HepG2 (cell line): ENCODE data around the gene VSTM5. TPM values are rescaled to one million over a fixed set of nuclear protein-coding genes. Genes with fewer than 3 reads are reported as not detected.

Source experiments
- CHD2 ChIP-seq: IDR thresholded peaks from 2 replicates; pipeline ENCODE4 v1.6.1; 2011; ENCODE audit warnings: low read depth, low read length, improper control_type of control experiment
- EHMT2 ChIP-seq: fragments of 200-600 bp; sonication (generic); IDR thresholded peaks from 2 replicates; pipeline ENCODE4 v1.7.0; 2017; ENCODE audit warnings: antibody characterized with exemption, low read depth, low read length, borderline replicate concordance
- FOXK1 ChIP-seq: sonication (generic); formaldehyde crosslinking; IDR thresholded peaks from 2 replicates; pipeline ENCODE4 v1.4.0; 2020; ENCODE audit warnings: low read depth, missing genetic modification reagents, borderline replicate concordance
- MEF2D ChIP-seq: sonication (generic); formaldehyde crosslinking; IDR thresholded peaks from 2 replicates; pipeline ENCODE4 v1.5.1; 2020; ENCODE audit warnings: mild to moderate bottlenecking, missing genetic modification reagents
- REPIN1 ChIP-seq: sonication (generic); formaldehyde crosslinking; IDR thresholded peaks from 2 replicates; pipeline ENCODE4 v1.8.0; 2022; ENCODE audit warnings: missing genetic modification reagents, low read depth, mild to moderate bottlenecking, borderline replicate concordance
- SRY ChIP-seq: sonication (generic); formaldehyde crosslinking; IDR thresholded peaks from 2 replicates; pipeline ENCODE4 v1.8.0; 2022; ENCODE audit warnings: mild to moderate bottlenecking, missing genetic modification reagents
- TBP ChIP-seq: sonication (generic); formaldehyde crosslinking; IDR thresholded peaks from 2 replicates; pipeline ENCODE4 v1.5.0; 2020; ENCODE audit warnings: missing genetic modification reagents
- ZBTB42 ChIP-seq: sonication (generic); formaldehyde crosslinking; IDR thresholded peaks from 2 replicates; pipeline ENCODE4 v1.5.0; 2020; ENCODE audit warnings: mild to moderate bottlenecking, missing genetic modification reagents
- ZIK1 ChIP-seq: sonication (generic); formaldehyde crosslinking; IDR thresholded peaks from 2 replicates; pipeline ENCODE4 v1.5.0; 2020; ENCODE audit warnings: mild to moderate bottlenecking, low read depth, missing genetic modification reagents, borderline replicate concordance
- ZNF225 ChIP-seq: sonication (generic); formaldehyde crosslinking; IDR thresholded peaks from 2 replicates; pipeline ENCODE4 v1.4.0; 2020; ENCODE audit warnings: mild to moderate bottlenecking, missing genetic modification reagents
- ZNF7 ChIP-seq: IDR thresholded peaks from 2 replicates; pipeline ENCODE4 v1.6.1; 2016; ENCODE audit warnings: missing biosample characterization, missing genetic modification reagents
- ZNF879 ChIP-seq: sonication (generic); formaldehyde crosslinking; IDR thresholded peaks from 2 replicates; pipeline ENCODE4 v1.8.1; 2023; ENCODE audit warnings: missing genetic modification reagents
- ZSCAN9 ChIP-seq: IDR thresholded peaks from 2 replicates; pipeline ENCODE4 v1.6.1; 2016; ENCODE audit warnings: borderline replicate concordance
- polyA plus RNA-seq, 8 experiments: library from polyadenylated mRNA; depleted of rRNA in 3 of 8; stranded (reverse) in 7 of 8; unstranded in 1 of 8; fragments of >200 nt; fragmentation: Illumina TruSeq in 4 of 8; extraction: Trizol in 4 of 8; gene quantifications; 2 replicates each; pipeline versions ENCODE4 v1.2.1 to v1.2.3, GENCODE V29; 2011 to 2016; ENCODE audit warnings: low read depth in 4 of 8, missing spikeins in 1 of 8, mixed read lengths in 1 of 8; ENCODE audit not compliant: insufficient read depth in 1 of 8
- total RNA-seq, 5 experiments: library from RNA; depleted of rRNA; stranded (reverse); fragments of >200 nt; fragmentation: Illumina TruSeq; extraction: Trizol; gene quantifications; 2 replicates each; pipeline ENCODE4 v1.2.3, GENCODE V29; 2016; ENCODE audit warnings: low read depth in 1 of 5
- TF ChIP-seq, protein P1 (sequence below): sonication (generic); formaldehyde crosslinking; IDR thresholded peaks from 2 replicates; pipeline ENCODE4 v1.4.0; 2020; ENCODE audit warnings: missing genetic modification reagents, borderline replicate concordance
- TF ChIP-seq, protein P2 (sequence below): sonication (generic); formaldehyde crosslinking; IDR thresholded peaks from 2 replicates; pipeline ENCODE4 v1.5.0; 2020; ENCODE audit warnings: missing genetic modification reagents
- TF ChIP-seq, protein P3 (sequence below): sonication (generic); formaldehyde crosslinking; IDR thresholded peaks from 2 replicates; pipeline ENCODE4 v1.4.0; 2020; ENCODE audit warnings: mild to moderate bottlenecking, missing genetic modification reagents
- TF ChIP-seq, protein P4 (sequence below): sonication (generic); formaldehyde crosslinking; conservative IDR thresholded peaks from 2 replicates; pipeline ENCODE4 v1.5.0; 2020; ENCODE audit warnings: missing genetic modification reagents
- TF ChIP-seq, protein P5 (sequence below): sonication (generic); formaldehyde crosslinking; IDR thresholded peaks from 2 replicates; pipeline ENCODE4 v1.4.0; 2020; ENCODE audit warnings: missing genetic modification reagents
- TF ChIP-seq, protein P6 (sequence below): sonication (generic); formaldehyde crosslinking; IDR thresholded peaks from 2 replicates; pipeline ENCODE4 v1.4.0; 2020; ENCODE audit warnings: missing genetic modification reagents, borderline replicate concordance

VSTM5 gene
- total and polyA plus RNA-seq, 2 of the 13 experiments (the other 11 are each of a cell fraction or from before 2014, with no cell fraction given) = not detected

DNA sequence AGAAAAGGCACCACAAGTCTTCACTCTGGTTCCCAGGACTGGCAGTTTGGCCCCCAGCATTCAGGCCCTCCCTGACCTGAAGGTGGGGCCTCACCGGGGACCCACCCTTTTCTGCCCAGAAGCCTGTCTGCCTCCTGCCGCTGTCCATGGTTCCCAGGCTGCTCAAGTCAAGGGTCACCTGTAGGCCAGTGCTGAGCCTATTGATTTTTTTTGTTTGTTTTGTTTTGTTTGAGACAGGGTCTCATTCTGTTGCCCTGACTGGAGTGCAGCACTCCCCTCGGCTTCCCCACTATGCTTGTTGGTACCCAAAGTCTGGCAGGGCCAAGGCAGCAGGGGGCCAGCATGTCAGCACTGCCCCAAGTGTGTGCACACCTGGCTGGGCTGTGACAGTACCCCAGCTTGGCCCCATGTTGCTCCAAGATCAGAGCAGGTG is 77.4 kb downstream of the VSTM5 start (continued):
- TF ChIP-seq, protein P1, sequence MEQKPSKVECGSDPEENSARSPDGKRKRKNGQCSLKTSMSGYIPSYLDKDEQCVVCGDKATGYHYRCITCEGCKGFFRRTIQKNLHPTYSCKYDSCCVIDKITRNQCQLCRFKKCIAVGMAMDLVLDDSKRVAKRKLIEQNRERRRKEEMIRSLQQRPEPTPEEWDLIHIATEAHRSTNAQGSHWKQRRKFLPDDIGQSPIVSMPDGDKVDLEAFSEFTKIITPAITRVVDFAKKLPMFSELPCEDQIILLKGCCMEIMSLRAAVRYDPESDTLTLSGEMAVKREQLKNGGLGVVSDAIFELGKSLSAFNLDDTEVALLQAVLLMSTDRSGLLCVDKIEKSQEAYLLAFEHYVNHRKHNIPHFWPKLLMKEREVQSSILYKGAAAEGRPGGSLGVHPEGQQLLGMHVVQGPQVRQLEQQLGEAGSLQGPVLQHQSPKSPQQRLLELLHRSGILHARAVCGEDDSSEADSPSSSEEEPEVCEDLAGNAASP (CRISPR knock-in tag) = peak; percentile 76; the same call in 1 of the 2 replicates
- TF ChIP-seq TBP (CRISPR knock-in tag) (no peak), ZIK1 (no peak), CHD2 (no peak), MEF2D (CRISPR knock-in tag) (peak; percentile 53; the same call in 1 of the 2 replicates), EHMT2 (peak; percentile 96), ZBTB42 (no peak), ZNF225 (CRISPR knock-in tag) (no peak), REPIN1 (CRISPR knock-in tag) (peak; percentile 94; the same call in 1 of the 2 replicates), FOXK1 (peak; percentile 86; the same call in 1 of the 2 replicates), ZSCAN9 (CRISPR knock-in tag) (peak; percentile 96), SRY (CRISPR knock-in tag) (peak; percentile 76; the same call in 1 of the 2 replicates), ZNF7 (CRISPR knock-in tag) (peak; percentile 17; the same call in 1 of the 2 replicates), ZNF879 (CRISPR knock-in tag) (no peak)
- TF ChIP-seq, protein P2, sequence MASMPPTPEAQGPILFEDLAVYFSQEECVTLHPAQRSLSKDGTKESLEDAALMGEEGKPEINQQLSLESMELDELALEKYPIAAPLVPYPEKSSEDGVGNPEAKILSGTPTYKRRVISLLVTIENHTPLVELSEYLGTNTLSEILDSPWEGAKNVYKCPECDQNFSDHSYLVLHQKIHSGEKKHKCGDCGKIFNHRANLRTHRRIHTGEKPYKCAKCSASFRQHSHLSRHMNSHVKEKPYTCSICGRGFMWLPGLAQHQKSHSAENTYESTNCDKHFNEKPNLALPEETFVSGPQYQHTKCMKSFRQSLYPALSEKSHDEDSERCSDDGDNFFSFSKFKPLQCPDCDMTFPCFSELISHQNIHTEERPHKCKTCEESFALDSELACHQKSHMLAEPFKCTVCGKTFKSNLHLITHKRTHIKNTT (CRISPR knock-in tag) = no peak
- TF ChIP-seq, protein P3, sequence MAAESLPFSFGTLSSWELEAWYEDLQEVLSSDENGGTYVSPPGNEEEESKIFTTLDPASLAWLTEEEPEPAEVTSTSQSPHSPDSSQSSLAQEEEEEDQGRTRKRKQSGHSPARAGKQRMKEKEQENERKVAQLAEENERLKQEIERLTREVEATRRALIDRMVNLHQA (CRISPR knock-in tag) = 0 out of 2 replicates have a peak, but pooled peaks have one; percentile 39
- TF ChIP-seq, protein P4, sequence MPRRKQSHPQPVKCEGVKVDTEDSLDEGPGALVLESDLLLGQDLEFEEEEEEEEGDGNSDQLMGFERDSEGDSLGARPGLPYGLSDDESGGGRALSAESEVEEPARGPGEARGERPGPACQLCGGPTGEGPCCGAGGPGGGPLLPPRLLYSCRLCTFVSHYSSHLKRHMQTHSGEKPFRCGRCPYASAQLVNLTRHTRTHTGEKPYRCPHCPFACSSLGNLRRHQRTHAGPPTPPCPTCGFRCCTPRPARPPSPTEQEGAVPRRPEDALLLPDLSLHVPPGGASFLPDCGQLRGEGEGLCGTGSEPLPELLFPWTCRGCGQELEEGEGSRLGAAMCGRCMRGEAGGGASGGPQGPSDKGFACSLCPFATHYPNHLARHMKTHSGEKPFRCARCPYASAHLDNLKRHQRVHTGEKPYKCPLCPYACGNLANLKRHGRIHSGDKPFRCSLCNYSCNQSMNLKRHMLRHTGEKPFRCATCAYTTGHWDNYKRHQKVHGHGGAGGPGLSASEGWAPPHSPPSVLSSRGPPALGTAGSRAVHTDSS (CRISPR knock-in tag) = no peak
- TF ChIP-seq, protein P5, sequence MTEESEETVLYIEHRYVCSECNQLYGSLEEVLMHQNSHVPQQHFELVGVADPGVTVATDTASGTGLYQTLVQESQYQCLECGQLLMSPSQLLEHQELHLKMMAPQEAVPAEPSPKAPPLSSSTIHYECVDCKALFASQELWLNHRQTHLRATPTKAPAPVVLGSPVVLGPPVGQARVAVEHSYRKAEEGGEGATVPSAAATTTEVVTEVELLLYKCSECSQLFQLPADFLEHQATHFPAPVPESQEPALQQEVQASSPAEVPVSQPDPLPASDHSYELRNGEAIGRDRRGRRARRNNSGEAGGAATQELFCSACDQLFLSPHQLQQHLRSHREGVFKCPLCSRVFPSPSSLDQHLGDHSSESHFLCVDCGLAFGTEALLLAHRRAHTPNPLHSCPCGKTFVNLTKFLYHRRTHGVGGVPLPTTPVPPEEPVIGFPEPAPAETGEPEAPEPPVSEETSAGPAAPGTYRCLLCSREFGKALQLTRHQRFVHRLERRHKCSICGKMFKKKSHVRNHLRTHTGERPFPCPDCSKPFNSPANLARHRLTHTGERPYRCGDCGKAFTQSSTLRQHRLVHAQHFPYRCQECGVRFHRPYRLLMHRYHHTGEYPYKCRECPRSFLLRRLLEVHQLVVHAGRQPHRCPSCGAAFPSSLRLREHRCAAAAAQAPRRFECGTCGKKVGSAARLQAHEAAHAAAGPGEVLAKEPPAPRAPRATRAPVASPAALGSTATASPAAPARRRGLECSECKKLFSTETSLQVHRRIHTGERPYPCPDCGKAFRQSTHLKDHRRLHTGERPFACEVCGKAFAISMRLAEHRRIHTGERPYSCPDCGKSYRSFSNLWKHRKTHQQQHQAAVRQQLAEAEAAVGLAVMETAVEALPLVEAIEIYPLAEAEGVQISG = peak; percentile 72
- TF ChIP-seq, protein P6, sequence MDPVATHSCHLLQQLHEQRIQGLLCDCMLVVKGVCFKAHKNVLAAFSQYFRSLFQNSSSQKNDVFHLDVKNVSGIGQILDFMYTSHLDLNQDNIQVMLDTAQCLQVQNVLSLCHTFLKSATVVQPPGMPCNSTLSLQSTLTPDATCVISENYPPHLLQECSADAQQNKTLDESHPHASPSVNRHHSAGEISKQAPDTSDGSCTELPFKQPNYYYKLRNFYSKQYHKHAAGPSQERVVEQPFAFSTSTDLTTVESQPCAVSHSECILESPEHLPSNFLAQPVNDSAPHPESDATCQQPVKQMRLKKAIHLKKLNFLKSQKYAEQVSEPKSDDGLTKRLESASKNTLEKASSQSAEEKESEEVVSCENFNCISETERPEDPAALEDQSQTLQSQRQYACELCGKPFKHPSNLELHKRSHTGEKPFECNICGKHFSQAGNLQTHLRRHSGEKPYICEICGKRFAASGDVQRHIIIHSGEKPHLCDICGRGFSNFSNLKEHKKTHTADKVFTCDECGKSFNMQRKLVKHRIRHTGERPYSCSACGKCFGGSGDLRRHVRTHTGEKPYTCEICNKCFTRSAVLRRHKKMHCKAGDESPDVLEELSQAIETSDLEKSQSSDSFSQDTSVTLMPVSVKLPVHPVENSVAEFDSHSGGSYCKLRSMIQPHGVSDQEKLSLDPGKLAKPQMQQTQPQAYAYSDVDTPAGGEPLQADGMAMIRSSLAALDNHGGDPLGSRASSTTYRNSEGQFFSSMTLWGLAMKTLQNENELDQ (CRISPR knock-in tag) = peak; percentile 89; the same call in 1 of the 2 replicates
